Panc1 (cell line): ENCODE measurements around the gene PNKD. TPM values are rescaled to one million over a fixed set of nuclear protein-coding genes. Genes with fewer than 3 reads are reported as not detected.
A peak's percentile ranks its signal among the peaks of the same experiment; 100 is the strongest.

Experiments
- ATAC-seq: fragments of 200-7000 bp; cut with Tn5 transposase; 2 replicates; pipeline ENCODE4 v1.9.1; 2020; ENCODE audit warnings: mild to moderate bottlenecking, moderate library complexity
- BruUV-seq: library from RNA; stranded (reverse); fragments of 400-500 nt; replicated peaks from 2 replicates; lab custom pipeline; 2021; lab: Mats Ljungman, UMichigan
- CTCF ChIA-PET: fragments of 300-600 bp; sonication (Branson Sonifier 250); formaldehyde crosslinking; loops from one replicate; lab custom pipeline; 2022; ENCODE audit warnings: antibody characterized with exemption; lab: Charles Lee
- POLR2A ChIA-PET: fragments of 300-600 bp; sonication (Branson Sonifier 250); formaldehyde crosslinking; loops from one replicate; lab custom pipeline; 2022; ENCODE audit warnings: antibody characterized with exemption; lab: Charles Lee
- DNase-seq: peaks from one replicate; pipeline ENCODE4 v3.0.0-alpha.2; 2010; ENCODE audit warnings: low read depth, low spot score
- H3K27ac ChIP-seq: 2 replicates; pipeline ENCODE4 v1.5.1; 2011; ENCODE audit warnings: mild to moderate bottlenecking, low read length, inconsistent platforms
- H3K27me3 ChIP-seq: fragments of 200-500 bp; sonication (Bioruptor generic); 2 replicates; pipeline ENCODE4 v1.6.0; 2014; ENCODE audit warnings: low read length, inconsistent platforms; ENCODE audit not compliant: control insufficient read depth, insufficient read depth
- H3K36me3 ChIP-seq: fragments of 200-500 bp; sonication (Bioruptor generic); 2 replicates; pipeline ENCODE4 v1.5.1; 2014; ENCODE audit warnings: inconsistent platforms, mild to moderate bottlenecking, low read length, moderate library complexity; ENCODE audit not compliant: control insufficient read depth, insufficient read depth
- H3K4me1 ChIP-seq: 2 replicates; pipeline ENCODE4 v1.5.1; 2011; ENCODE audit warnings: inconsistent platforms, mild to moderate bottlenecking, low read length, moderate library complexity; ENCODE audit not compliant: control insufficient read depth, insufficient read depth
- H3K4me3 ChIP-seq, 2 experiments: 2 replicates each; pipeline ENCODE4 v1.5.1; 2011 to 2012; ENCODE audit warnings: low read depth in 2 of 2, low read length in 2 of 2, mild to moderate bottlenecking in 2 of 2, inconsistent platforms in 1 of 2, moderate library complexity in 1 of 2
- H3K9me3 ChIP-seq: fragments of 200-500 bp; sonication (Bioruptor generic); 2 replicates; pipeline ENCODE4 v1.5.1; 2014; ENCODE audit warnings: low read depth, mild to moderate bottlenecking, inconsistent platforms, low read length, moderate library complexity; ENCODE audit not compliant: control insufficient read depth, insufficient read depth
- POLR2AphosphoS5 ChIP-seq: IDR thresholded peaks from 2 replicates; pipeline ENCODE4 v1.6.1; 2012; ENCODE audit warnings: mild to moderate bottlenecking, low read depth, low read length, moderate library complexity
- SIN3A ChIP-seq: IDR thresholded peaks from 2 replicates; pipeline ENCODE4 v1.6.1; 2012; ENCODE audit warnings: low read depth, mild to moderate bottlenecking, low read length, moderate library complexity, borderline replicate concordance; ENCODE audit not compliant: insufficient read depth
- TCF7L2 ChIP-seq: IDR thresholded peaks from 2 replicates; pipeline ENCODE4 v1.6.1; 2011; ENCODE audit warnings: mild to moderate bottlenecking, low read depth, low read length, inconsistent platforms
- in situ Hi-C: cut with HindIII; loops from 2 replicates; pipeline ENCODE4 v1.10.0; 2016; ENCODE audit warnings: low sequenced_read_pairs, low pct_unique_long_range_greater_than_20kb
- intact Hi-C: fragments of 100-400 bp; cut with micrococcal nuclease; formaldehyde crosslinking; loops from one replicate; pipeline ENCODE4 v1.10.0; 2022; ENCODE audit not compliant: unreplicated experiment
- total RNA-seq: library from RNA; stranded (reverse); gene quantifications from one replicate; pipeline ENCODE4 v1.2.1, GENCODE V29; 2021; ENCODE audit not compliant: unreplicated experiment
- TF ChIP-seq, protein P1 (sequence below): fragments of 450-650 bp; IDR thresholded peaks from 2 replicates; pipeline ENCODE4 v1.5.1; 2017; ENCODE audit warnings: mild to moderate bottlenecking
- TF ChIP-seq, protein P2 (sequence below), 2 experiments: IDR thresholded peaks; 2 replicates each; pipeline ENCODE4 v1.6.1; 2011 to 2012; ENCODE audit warnings: low read depth in 2 of 2, control low read depth in 1 of 2, low read length in 1 of 2, mild to moderate bottlenecking in 1 of 2, moderate library complexity in 1 of 2; ENCODE audit not compliant: insufficient read depth in 1 of 2

Gene PNKD
- total RNA-seq, 1 experiment from 2014 or later = 49.0 TPM

GRCh38 chr2:218270721-218271486 is 585 bp downstream of the PNKD start:
- DNase-seq = no peak
- intact Hi-C loops = no loop called here

GRCh38 chr2:218271487-218271797 is 1.1 kb downstream of the PNKD start:
- Histone ChIP-seq H3K36me3 (peaks cover 10% of the 10 kb centered on the region), H3K27me3 (no peaks in the 10 kb centered on the region), H3K9me3 (no peaks in the 10 kb centered on the region), H3K4me3 (peak overlapping the region; percentile 86 to 93), H3K4me1 (peaks cover 20% of the 10 kb centered on the region), H3K27ac (peak overlapping the region; percentile 78)
- in situ Hi-C loops = no loop called here
- TF ChIP-seq, protein P1, sequence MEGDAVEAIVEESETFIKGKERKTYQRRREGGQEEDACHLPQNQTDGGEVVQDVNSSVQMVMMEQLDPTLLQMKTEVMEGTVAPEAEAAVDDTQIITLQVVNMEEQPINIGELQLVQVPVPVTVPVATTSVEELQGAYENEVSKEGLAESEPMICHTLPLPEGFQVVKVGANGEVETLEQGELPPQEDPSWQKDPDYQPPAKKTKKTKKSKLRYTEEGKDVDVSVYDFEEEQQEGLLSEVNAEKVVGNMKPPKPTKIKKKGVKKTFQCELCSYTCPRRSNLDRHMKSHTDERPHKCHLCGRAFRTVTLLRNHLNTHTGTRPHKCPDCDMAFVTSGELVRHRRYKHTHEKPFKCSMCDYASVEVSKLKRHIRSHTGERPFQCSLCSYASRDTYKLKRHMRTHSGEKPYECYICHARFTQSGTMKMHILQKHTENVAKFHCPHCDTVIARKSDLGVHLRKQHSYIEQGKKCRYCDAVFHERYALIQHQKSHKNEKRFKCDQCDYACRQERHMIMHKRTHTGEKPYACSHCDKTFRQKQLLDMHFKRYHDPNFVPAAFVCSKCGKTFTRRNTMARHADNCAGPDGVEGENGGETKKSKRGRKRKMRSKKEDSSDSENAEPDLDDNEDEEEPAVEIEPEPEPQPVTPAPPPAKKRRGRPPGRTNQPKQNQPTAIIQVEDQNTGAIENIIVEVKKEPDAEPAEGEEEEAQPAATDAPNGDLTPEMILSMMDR = no peak
- TF ChIP-seq SIN3A = no peak
- no peak for TF ChIP-seq TCF7L2
- no peak for TF ChIP-seq POLR2AphosphoS5
- TF ChIP-seq, protein P2, sequence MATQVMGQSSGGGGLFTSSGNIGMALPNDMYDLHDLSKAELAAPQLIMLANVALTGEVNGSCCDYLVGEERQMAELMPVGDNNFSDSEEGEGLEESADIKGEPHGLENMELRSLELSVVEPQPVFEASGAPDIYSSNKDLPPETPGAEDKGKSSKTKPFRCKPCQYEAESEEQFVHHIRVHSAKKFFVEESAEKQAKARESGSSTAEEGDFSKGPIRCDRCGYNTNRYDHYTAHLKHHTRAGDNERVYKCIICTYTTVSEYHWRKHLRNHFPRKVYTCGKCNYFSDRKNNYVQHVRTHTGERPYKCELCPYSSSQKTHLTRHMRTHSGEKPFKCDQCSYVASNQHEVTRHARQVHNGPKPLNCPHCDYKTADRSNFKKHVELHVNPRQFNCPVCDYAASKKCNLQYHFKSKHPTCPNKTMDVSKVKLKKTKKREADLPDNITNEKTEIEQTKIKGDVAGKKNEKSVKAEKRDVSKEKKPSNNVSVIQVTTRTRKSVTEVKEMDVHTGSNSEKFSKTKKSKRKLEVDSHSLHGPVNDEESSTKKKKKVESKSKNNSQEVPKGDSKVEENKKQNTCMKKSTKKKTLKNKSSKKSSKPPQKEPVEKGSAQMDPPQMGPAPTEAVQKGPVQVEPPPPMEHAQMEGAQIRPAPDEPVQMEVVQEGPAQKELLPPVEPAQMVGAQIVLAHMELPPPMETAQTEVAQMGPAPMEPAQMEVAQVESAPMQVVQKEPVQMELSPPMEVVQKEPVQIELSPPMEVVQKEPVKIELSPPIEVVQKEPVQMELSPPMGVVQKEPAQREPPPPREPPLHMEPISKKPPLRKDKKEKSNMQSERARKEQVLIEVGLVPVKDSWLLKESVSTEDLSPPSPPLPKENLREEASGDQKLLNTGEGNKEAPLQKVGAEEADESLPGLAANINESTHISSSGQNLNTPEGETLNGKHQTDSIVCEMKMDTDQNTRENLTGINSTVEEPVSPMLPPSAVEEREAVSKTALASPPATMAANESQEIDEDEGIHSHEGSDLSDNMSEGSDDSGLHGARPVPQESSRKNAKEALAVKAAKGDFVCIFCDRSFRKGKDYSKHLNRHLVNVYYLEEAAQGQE (IDR thresholded peaks at IDR 0.05; ENCODE audit: insufficient read depth in 1 of 2, low read depth in 2 of 2, low read length in 1 of 2) = no peak
- no peak for ATAC-seq
- CTCF ChIA-PET = interaction anchor here (0.5 to 1.8 kb wide), 3 partner anchors 16 to 136 kb away, joined by 3 to 7 read pairs (median 5); partner anchors contain the start of gene CATIP
- BruUV-seq = no TSS peak
- DNase-seq = no peak
- intact Hi-C loops = no loop called here
- POLR2A ChIA-PET = no interaction called here

More at GRCh38 chr2:218270721-218271486, 585 bp downstream of the PNKD start:
- ChIA-PET CTCF (interaction anchor here (0.5 to 1.8 kb wide), 3 partner anchors 17 to 137 kb away, joined by 3 to 7 read pairs (median 3); no protein-coding TSS in a partner anchor), POLR2A (interaction anchor here (0.5 kb wide), 1 partner anchor 16 kb away, joined by 4 read pairs; no protein-coding TSS in a partner anchor)
- no peak for ATAC-seq
- in situ Hi-C loops = no loop called here
- Histone ChIP-seq H3K4me1 (peaks cover 20% of the 10 kb centered on the region), H3K27ac (peak overlapping the region; percentile 78), H3K4me3 (peak overlapping the region; percentile 86 to 93), H3K27me3 (no peaks in the 10 kb centered on the region), H3K36me3 (peaks cover 10% of the 10 kb centered on the region), H3K9me3 (no peaks in the 10 kb centered on the region)
- no TSS peak for BruUV-seq
- no peak for TF ChIP-seq POLR2AphosphoS5
- TF ChIP-seq, protein P2 (IDR thresholded peaks at IDR 0.05; ENCODE audit: insufficient read depth in 1 of 2, low read depth in 2 of 2, low read length in 1 of 2) = no peak
- no peak for TF ChIP-seq SIN3A
- TF ChIP-seq, protein P1 = no peak
- TF ChIP-seq TCF7L2 = no peak
